Hepatocyte (in vitro differentiated cells): ENCODE results near the gene SH3RF1. TPM values are rescaled to one million over a fixed set of nuclear protein-coding genes. Genes with fewer than 3 reads are reported as not detected.

Source experiments
- DNase-seq: peaks from one replicate; pipeline ENCODE4 v3.0.0-alpha.2; 2016; ENCODE audit warnings: low spot score
- H2AFZ ChIP-seq: fragments of 200-600 bp; sonication (generic); 2 replicates; pipeline ENCODE4 v1.6.0; 2016; ENCODE audit warnings: antibody characterized with exemption, mild to moderate bottlenecking
- H3K27ac ChIP-seq: fragments of 200-600 bp; sonication (generic); 2 replicates; pipeline ENCODE4 v1.5.1; 2016; ENCODE audit warnings: mild to moderate bottlenecking
- H3K27me3 ChIP-seq: fragments of 200-600 bp; sonication (generic); 2 replicates; pipeline ENCODE4 v1.6.1; 2016
- H3K36me3 ChIP-seq: fragments of 200-600 bp; sonication (generic); replicated peaks from 2 replicates; pipeline ENCODE4 v1.5.1; 2016; ENCODE audit warnings: low read depth; ENCODE audit not compliant: insufficient read depth
- H3K4me1 ChIP-seq: fragments of 200-600 bp; sonication (generic); 2 replicates; pipeline ENCODE4 v1.5.1; 2016; ENCODE audit warnings: mild to moderate bottlenecking, moderate library complexity; ENCODE audit not compliant: insufficient read depth
- H3K4me2 ChIP-seq: fragments of 200-600 bp; sonication (generic); 2 replicates; pipeline ENCODE4 v1.6.0; 2016
- H3K4me3 ChIP-seq: fragments of 200-600 bp; sonication (generic); 2 replicates; pipeline ENCODE4 v1.5.1; 2016; ENCODE audit warnings: mild to moderate bottlenecking
- H3K79me2 ChIP-seq: fragments of 200-600 bp; sonication (generic); 2 replicates; pipeline ENCODE4 v1.6.0; 2017; ENCODE audit warnings: mild to moderate bottlenecking
- H3K9me2 ChIP-seq: fragments of 200-600 bp; sonication (generic); replicated peaks from 2 replicates; pipeline ENCODE4 v1.6.0; 2017; ENCODE audit warnings: mild to moderate bottlenecking; ENCODE audit not compliant: insufficient read depth
- H3K9me3 ChIP-seq: fragments of 200-600 bp; sonication (generic); 2 replicates; pipeline ENCODE4 v1.5.1; 2016; ENCODE audit warnings: low read depth, mild to moderate bottlenecking
- H4K20me1 ChIP-seq: fragments of 200-600 bp; sonication (generic); 2 replicates; pipeline ENCODE4 v1.6.0; 2016; ENCODE audit warnings: mild to moderate bottlenecking; ENCODE audit not compliant: insufficient read depth, poor library complexity, severe bottlenecking
- CTCF ChIP-seq: fragments of 200-600 bp; sonication (generic); IDR thresholded peaks from 2 replicates; pipeline ENCODE4 v1.5.1; 2016; ENCODE audit warnings: antibody characterized with exemption, mild to moderate bottlenecking; ENCODE audit not compliant: poor library complexity
- EZH2 ChIP-seq: fragments of 200-600 bp; sonication (generic); IDR thresholded peaks from 2 replicates; pipeline ENCODE4 v1.6.1; 2016; ENCODE audit warnings: antibody characterized with exemption, mild to moderate bottlenecking, borderline replicate concordance
- EZH2phosphoT487 ChIP-seq: fragments of 200-600 bp; sonication (generic); IDR thresholded peaks from one replicate; pipeline ENCODE4 v1.6.1; 2018; ENCODE audit warnings: antibody characterized with exemption, mild to moderate bottlenecking, low read depth, moderate library complexity; ENCODE audit not compliant: unreplicated experiment, severe bottlenecking
- WGBS: methylation state at CpG from one replicate; pipeline ENCODE4 v1.1.6; 2016; ENCODE audit warnings: low lambda C conversion rate; ENCODE audit errors: missing lambda C conversion rate; 5-methylcytosine and 5-hydroxymethylcytosine counted together
- polyA plus RNA-seq: library from polyadenylated mRNA; unstranded; fragments of >200 nt; fragmentation: Nextera tagmentation; extraction: Ambion mirVana; gene quantifications from 2 replicates; pipeline ENCODE4 v1.2.1, GENCODE V29; 2016
- total RNA-seq: library from RNA; depleted of rRNA; stranded (reverse); fragments of >200 nt; gene quantifications from 2 replicates; pipeline ENCODE4 v1.2.3, GENCODE V29; 2014

The SH3RF1 gene
- total and polyA plus RNA-seq, 2 experiments from 2014 or later, result 15.5 to 16.4 TPM

GRCh38 chr4:169233691-169234090, 37.1 kb downstream of the SH3RF1 start:
- Histone ChIP-seq H3K4me1 (no peaks in the 10 kb centered on the region), H4K20me1 (peaks cover 14% of the 10 kb centered on the region), H2AFZ (no peak overlapping the region), H3K9me3 (no peaks in the 10 kb centered on the region), H3K27me3 (no peaks in the 10 kb centered on the region), H3K4me3 (no peak overlapping the region), H3K36me3 (no peaks in the 10 kb centered on the region), H3K79me2 (peaks cover 81% of the 10 kb centered on the region), H3K9me2 (no peaks in the 10 kb centered on the region), H3K4me2 (no peak overlapping the region), H3K27ac (no peak overlapping the region)
- WGBS, result 93% methylated on average over 4 of the region's 4 CpGs
- TF ChIP-seq CTCF (no peak), EZH2phosphoT487 (no peak), EZH2 (no peak)
- DNase-seq, result no peak

GRCh38 chr4:169231647-169232262, 39.0 kb downstream of the SH3RF1 start:
- H3K4me1 ChIP-seq, result no peaks in the 10 kb centered on the region
- H3K9me2 ChIP-seq, result no peaks in the 10 kb centered on the region
- DNase-seq, result no peak
- H3K27me3 ChIP-seq, result no peaks in the 10 kb centered on the region
- H3K27ac ChIP-seq, result peak overlapping the region; percentile 13
- H3K9me3 ChIP-seq, result no peaks in the 10 kb centered on the region
- no peak overlapping the region for H3K4me3 ChIP-seq
- peaks cover 77% of the 10 kb centered on the region for H3K79me2 ChIP-seq
- H3K36me3 ChIP-seq, result no peaks in the 10 kb centered on the region
- H4K20me1 ChIP-seq, result peaks cover 8% of the 10 kb centered on the region
- TF ChIP-seq CTCF (no peak), EZH2 (no peak), EZH2phosphoT487 (no peak)
- no peak overlapping the region for H3K4me2 ChIP-seq
- 92% methylated on average over 4 of the region's 4 CpGs for WGBS
- H2AFZ ChIP-seq, result no peak overlapping the region

DNA sequence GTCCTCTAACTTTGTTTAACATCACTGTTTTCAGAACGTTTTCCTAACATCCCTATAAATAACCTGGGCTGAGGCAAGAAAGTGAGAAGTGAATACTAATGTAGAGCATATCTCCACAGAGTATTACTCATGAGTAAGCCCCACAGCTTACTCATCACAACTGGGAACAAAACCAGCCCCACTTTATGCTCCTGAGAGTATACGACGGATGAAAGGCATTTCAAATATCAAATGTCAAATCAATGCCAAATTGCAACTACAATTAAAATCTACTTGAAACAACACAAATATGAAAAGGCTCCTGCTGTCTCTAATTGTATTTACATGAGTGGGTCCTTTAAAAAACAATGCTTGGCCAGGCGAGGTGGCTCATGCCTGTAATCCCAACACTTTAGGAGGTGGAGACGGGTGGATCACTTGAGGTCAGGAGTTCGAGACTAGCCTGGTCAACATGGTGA, 41.2 kb downstream of the SH3RF1 start:
- no peak for TF ChIP-seq CTCF
- no peak for TF ChIP-seq EZH2phosphoT487
- TF ChIP-seq EZH2, result no peak
- no peak overlapping the region for H3K4me3 ChIP-seq
- no peak overlapping the region for H2AFZ ChIP-seq
- H3K4me1 ChIP-seq, result peaks cover 16% of the 10 kb centered on the region
- H4K20me1 ChIP-seq, result no peaks in the 10 kb centered on the region
- no peaks in the 10 kb centered on the region for H3K27me3 ChIP-seq
- peak; percentile 44 for DNase-seq
- 60% methylated on average over 6 of the region's 6 CpGs for WGBS
- no peaks in the 10 kb centered on the region for H3K9me3 ChIP-seq
- no peaks in the 10 kb centered on the region for H3K36me3 ChIP-seq
- H3K9me2 ChIP-seq, result no peaks in the 10 kb centered on the region
- H3K27ac ChIP-seq, result peak overlapping the region; percentile 42
- H3K4me2 ChIP-seq, result no peak overlapping the region
- peaks cover 66% of the 10 kb centered on the region for H3K79me2 ChIP-seq
